ENCODE measurements around the gene C19orf53. TPM values are rescaled to one million over a fixed set of nuclear protein-coding genes. Genes with fewer than 3 reads are reported as not detected.
A peak's percentile ranks its signal among the peaks of the same experiment; 100 is the strongest.

The C19orf53 gene
- total RNA-seq, 1 donor from 2014 or later = 89.1 TPM

DNA sequence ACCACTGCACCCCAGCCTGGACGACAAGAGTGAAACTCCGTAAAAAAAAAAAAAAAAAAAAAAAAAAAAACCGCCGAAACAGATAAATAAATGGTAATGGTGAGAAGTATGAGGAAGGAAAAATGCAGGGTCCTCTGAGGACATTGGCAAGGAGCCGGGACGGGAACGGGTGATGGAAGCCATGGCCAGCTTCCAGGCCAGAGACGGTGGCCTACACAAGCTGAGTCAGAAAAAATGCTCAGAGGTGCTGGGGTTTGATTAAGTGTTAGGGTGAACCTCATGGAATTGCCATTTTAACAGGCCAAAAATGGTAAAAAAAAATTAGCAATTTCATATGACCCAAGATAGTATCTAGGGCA is 20.1 kb downstream of the C19orf53 start:
- peaks cover 23% of the 10 kb centered on the region for H3K4me1 Mint-ChIP-seq
- no peaks in the 10 kb centered on the region for H3K9me3 Mint-ChIP-seq
- DNase-seq (ENCODE audit: low read depth, low spot score) = no peak

DNA sequence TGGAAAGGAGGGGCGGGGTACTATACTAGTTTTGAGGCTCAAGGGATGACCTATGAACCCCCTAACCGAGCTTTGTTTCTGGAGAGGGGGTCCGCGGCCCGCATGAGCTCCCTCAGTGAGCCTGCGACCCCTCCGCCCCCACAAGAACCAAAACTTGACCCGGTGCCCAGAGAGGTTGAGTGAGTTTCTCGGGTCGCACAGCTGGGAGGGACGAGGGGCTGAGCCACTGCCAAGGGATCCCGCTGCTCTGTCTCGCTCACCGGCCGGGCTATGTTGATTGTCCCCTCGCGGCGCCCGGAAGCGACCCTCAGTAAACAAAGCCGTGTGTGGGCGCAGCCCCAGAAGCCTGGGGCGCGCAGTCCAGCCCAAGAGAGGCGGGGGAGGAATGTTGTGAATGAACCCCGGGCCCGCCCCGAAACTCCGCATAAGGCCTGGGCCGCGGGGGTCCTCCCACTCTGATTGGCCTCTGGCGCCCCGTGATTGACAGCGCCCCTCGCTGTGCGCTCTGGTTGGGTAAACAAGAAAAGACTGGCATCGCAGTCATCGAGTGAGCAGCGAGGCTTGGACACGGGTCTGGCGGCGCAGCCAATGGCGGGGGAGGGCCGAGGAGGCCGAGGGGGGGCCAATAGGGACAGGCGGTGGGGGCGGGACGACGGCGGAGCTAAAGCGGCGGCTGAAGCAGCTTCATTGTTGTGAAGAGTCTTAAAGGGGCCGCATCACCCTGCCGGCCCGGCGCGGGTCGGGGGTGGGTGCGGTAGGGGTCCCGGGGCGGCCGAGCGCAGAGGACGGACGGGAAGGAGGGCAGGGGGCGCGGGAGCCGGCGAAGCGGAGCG is 20.7 kb downstream of the C19orf53 start, which contains the start of gene ZSWIM4:
Gene ZSWIM4 (plus strand): TSS at position 687 of the 833 bp plus-strand sequence. CDS start 206 bp downstream, outside the sequence.
- H3K27me3 Mint-ChIP-seq (ENCODE audit: low read depth) = no peaks in the 10 kb centered on the region
- no peaks in the 10 kb centered on the region for H3K36me3 Mint-ChIP-seq (ENCODE audit: low read depth)
- TF ChIP-seq, protein P1, sequence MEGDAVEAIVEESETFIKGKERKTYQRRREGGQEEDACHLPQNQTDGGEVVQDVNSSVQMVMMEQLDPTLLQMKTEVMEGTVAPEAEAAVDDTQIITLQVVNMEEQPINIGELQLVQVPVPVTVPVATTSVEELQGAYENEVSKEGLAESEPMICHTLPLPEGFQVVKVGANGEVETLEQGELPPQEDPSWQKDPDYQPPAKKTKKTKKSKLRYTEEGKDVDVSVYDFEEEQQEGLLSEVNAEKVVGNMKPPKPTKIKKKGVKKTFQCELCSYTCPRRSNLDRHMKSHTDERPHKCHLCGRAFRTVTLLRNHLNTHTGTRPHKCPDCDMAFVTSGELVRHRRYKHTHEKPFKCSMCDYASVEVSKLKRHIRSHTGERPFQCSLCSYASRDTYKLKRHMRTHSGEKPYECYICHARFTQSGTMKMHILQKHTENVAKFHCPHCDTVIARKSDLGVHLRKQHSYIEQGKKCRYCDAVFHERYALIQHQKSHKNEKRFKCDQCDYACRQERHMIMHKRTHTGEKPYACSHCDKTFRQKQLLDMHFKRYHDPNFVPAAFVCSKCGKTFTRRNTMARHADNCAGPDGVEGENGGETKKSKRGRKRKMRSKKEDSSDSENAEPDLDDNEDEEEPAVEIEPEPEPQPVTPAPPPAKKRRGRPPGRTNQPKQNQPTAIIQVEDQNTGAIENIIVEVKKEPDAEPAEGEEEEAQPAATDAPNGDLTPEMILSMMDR (conservative IDR thresholded peaks at IDR 0.05) = no peak
- H3K9me3 Mint-ChIP-seq = no peaks in the 10 kb centered on the region
- DNase-seq (ENCODE audit: low read depth, low spot score) = peak; percentile 95
- H3K27ac Mint-ChIP-seq (ENCODE audit: unreplicated experiment) = peak within 1 kb of the TSS; percentile 99
- H3K4me1 Mint-ChIP-seq = peaks cover 23% of the 10 kb centered on the region
- H3K4me3 Mint-ChIP-seq = peak within 1 kb of the TSS; percentile 98

More for the DNA sequence above, 20.1 kb downstream of the C19orf53 start:
- Mint-ChIP-seq H3K4me3 (peak overlapping the region; percentile 98), H3K27me3 (ENCODE audit: low read depth) (no peaks in the 10 kb centered on the region), H3K27ac (ENCODE audit: unreplicated experiment) (peak overlapping the region; percentile 99), H3K36me3 (ENCODE audit: low read depth) (no peaks in the 10 kb centered on the region)
- TF ChIP-seq, protein P1 (conservative IDR thresholded peaks at IDR 0.05) = no peak

DNA sequence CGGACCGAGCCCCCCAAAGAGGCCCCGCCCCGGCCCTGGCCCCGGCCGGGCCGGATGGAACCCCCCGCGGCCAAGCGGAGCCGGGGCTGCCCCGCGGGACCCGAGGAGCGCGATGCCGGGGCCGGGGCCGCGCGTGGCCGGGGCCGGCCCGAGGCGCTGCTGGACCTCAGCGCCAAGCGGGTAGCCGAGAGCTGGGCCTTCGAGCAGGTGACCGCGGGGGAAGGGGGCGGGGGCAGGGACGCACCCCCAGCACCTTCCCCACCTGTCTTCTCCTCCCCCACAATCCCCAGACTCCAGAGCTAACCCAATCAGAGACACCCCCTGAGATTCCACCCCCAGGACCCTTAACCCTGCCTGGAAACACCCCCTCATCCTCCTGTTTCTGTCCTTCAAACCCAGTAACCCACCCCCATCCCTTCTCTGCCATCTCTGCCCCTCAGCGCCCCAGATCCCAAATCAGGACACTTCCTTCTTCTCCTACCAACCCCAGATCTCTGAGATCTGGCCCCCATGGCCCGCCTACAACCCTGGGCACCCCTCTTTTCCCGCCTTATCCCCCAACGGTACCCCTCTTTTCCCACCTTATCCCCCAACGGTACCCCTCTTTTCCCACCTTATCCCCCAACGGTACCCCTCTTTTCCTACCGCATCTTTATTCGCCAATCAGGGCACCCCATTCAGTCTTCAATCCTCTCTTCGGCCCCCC is 21.5 kb downstream of the C19orf53 start:
- no peak for DNase-seq (ENCODE audit: low read depth, low spot score)
- TF ChIP-seq, protein P1 (conservative IDR thresholded peaks at IDR 0.05) = no peak

DNA sequence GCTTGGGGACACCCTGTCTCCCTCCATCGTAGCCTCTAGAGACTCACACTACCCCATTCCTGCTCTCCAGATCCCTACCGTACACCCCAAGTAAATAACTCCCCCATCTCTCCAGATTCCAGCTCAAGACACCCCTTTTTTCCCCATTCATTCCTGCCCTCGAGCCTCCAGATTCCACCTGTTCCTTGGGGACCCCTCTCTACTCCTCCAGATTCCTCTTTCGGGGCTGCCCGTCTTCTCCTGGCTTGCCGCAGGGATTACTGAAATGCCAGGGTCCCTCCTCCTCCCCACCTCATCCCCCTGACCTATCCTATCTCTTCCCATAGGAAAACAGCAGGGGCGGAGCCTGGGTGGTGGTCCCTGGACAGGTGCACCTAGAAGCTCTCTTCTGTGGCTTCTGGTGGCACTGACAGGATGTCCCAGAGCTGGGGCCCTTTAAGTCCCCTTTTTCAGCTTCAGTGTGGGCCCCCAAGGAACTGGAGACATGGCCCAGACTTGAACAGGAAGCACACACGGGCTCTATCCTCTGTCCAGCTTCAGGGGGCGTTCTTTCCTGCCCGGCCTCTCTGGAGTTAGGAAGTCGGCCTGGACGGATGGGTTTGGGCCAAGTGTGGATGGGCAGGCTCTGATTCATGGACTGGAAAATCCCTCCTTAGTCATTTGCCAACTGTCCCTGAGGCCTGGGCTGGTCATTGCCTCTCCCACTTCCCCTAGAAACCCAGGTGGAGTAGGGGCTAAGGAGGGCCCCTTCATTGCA is 22.2 kb downstream of the C19orf53 start:
- DNase-seq (ENCODE audit: low read depth, low spot score) = no peak
- no peaks in the 10 kb centered on the region for H3K9me3 Mint-ChIP-seq
- TF ChIP-seq, protein P1 (conservative IDR thresholded peaks at IDR 0.05) = no peak
- H3K4me3 Mint-ChIP-seq = peak overlapping the region; percentile 89
- peak overlapping the region; percentile 75 for H3K27ac Mint-ChIP-seq (ENCODE audit: unreplicated experiment)
- peaks cover 5% of the 10 kb centered on the region for H3K36me3 Mint-ChIP-seq (ENCODE audit: low read depth)
- peaks cover 23% of the 10 kb centered on the region for H3K4me1 Mint-ChIP-seq
- H3K27me3 Mint-ChIP-seq (ENCODE audit: low read depth) = no peaks in the 10 kb centered on the region

More for the DNA sequence above, 21.5 kb downstream of the C19orf53 start:
- H3K9me3 Mint-ChIP-seq = no peaks in the 10 kb centered on the region
- H3K27ac Mint-ChIP-seq (ENCODE audit: unreplicated experiment) = no peak overlapping the region
- H3K4me1 Mint-ChIP-seq = peaks cover 23% of the 10 kb centered on the region
- peak overlapping the region; percentile 98 for H3K4me3 Mint-ChIP-seq
- H3K36me3 Mint-ChIP-seq (ENCODE audit: low read depth) = no peaks in the 10 kb centered on the region
- H3K27me3 Mint-ChIP-seq (ENCODE audit: low read depth) = no peaks in the 10 kb centered on the region

DNA sequence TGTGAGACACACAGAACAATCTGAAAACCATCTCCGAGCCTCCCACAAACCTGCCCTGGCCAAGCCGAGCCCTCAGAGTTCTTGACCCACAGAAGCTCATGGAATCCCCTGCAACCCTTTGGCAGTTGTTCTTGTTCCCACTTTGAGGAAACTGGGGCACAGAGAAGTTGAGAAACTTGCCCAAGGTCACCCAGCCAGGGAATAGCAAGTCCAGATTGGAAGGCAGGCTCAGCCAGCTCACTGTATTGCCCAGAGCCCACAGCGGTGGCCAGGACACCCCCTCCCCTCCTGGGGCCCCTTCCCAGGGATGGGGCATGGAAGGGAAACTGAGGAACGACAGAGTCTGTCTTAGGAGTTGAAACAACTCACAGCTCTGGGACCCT is 22.8 kb downstream of the C19orf53 start:
- Mint-ChIP-seq H3K4me1 (peaks cover 23% of the 10 kb centered on the region), H3K27ac (ENCODE audit: unreplicated experiment) (no peak overlapping the region), H3K9me3 (no peaks in the 10 kb centered on the region), H3K27me3 (ENCODE audit: low read depth) (no peaks in the 10 kb centered on the region), H3K36me3 (ENCODE audit: low read depth) (peaks cover 5% of the 10 kb centered on the region), H3K4me3 (peak overlapping the region; percentile 89)
- no peak for DNase-seq (ENCODE audit: low read depth, low spot score)
- TF ChIP-seq, protein P1 (conservative IDR thresholded peaks at IDR 0.05) = no peak
